HepG2 (cell line): ENCODE results near the gene PSMG3. TPM values are rescaled to one million over a fixed set of nuclear protein-coding genes. Genes with fewer than 3 reads are reported as not detected.

ENCODE experiments used
- ATF7-NPFF ChIP-seq: sonication (generic); formaldehyde crosslinking; IDR thresholded peaks from 2 replicates; pipeline ENCODE4 v1.8.1; 2023; ENCODE audit warnings: mild to moderate bottlenecking, low read depth, missing genetic modification reagents, moderate library complexity
- KIAA2018 ChIP-seq: sonication (generic); formaldehyde crosslinking; IDR thresholded peaks from 2 replicates; pipeline ENCODE4 v1.5.0; 2020; ENCODE audit warnings: mild to moderate bottlenecking, missing genetic modification reagents, borderline replicate concordance
- MAZ ChIP-seq, 2 experiments: sonication (generic) in 1 of 2; formaldehyde crosslinking in 1 of 2; IDR thresholded peaks; 2 replicates each; pipeline versions ENCODE4 v1.5.0 to v1.6.1; 2012 to 2020; ENCODE audit warnings: low read depth in 2 of 2, mild to moderate bottlenecking in 2 of 2, borderline replicate concordance in 1 of 2, improper control_type of control experiment in 1 of 2, low read length in 1 of 2, missing genetic modification reagents in 1 of 2, moderate library complexity in 1 of 2
- SNAPC4 ChIP-seq: sonication (generic); formaldehyde crosslinking; IDR thresholded peaks from 2 replicates; pipeline ENCODE4 v1.4.0; 2020; ENCODE audit warnings: mild to moderate bottlenecking, missing genetic modification reagents
- SP140L ChIP-seq: sonication (generic); formaldehyde crosslinking; IDR thresholded peaks from 2 replicates; pipeline ENCODE4 v1.4.0; 2020; ENCODE audit warnings: missing genetic modification reagents, borderline replicate concordance
- TFAP4 ChIP-seq: sonication (generic); IDR thresholded peaks from 2 replicates; pipeline ENCODE4 v1.6.1; 2016; ENCODE audit warnings: low read depth, borderline replicate concordance
- ZNF207 ChIP-seq: fragments of 450-650 bp; IDR thresholded peaks from 2 replicates; pipeline ENCODE4 v1.6.1; 2016; ENCODE audit warnings: antibody characterized with exemption, borderline replicate concordance
- ZNF619 ChIP-seq: sonication (generic); formaldehyde crosslinking; IDR thresholded peaks from 2 replicates; pipeline ENCODE4 v1.4.0; 2020; ENCODE audit warnings: mild to moderate bottlenecking, missing genetic modification reagents
- polyA plus RNA-seq, 8 experiments: library from polyadenylated mRNA; depleted of rRNA in 3 of 8; stranded (reverse) in 7 of 8; unstranded in 1 of 8; fragments of >200 nt; fragmentation: Illumina TruSeq in 4 of 8; extraction: Trizol in 4 of 8; gene quantifications; 2 replicates each; pipeline versions ENCODE4 v1.2.1 to v1.2.3, GENCODE V29; 2011 to 2016; ENCODE audit warnings: low read depth in 4 of 8, missing spikeins in 1 of 8, mixed read lengths in 1 of 8; ENCODE audit not compliant: insufficient read depth in 1 of 8
- total RNA-seq, 5 experiments: library from RNA; depleted of rRNA; stranded (reverse); fragments of >200 nt; fragmentation: Illumina TruSeq; extraction: Trizol; gene quantifications; 2 replicates each; pipeline ENCODE4 v1.2.3, GENCODE V29; 2016; ENCODE audit warnings: low read depth in 1 of 5
- TF ChIP-seq, protein P1 (sequence below): IDR thresholded peaks from 2 replicates; pipeline ENCODE4 v1.6.1; 2016

The PSMG3 gene
- total and polyA plus RNA-seq, 2 of the 13 experiments (the other 11 are each of a cell fraction or from before 2014, with no cell fraction given), result 29.6 to 48.4 TPM

DNA sequence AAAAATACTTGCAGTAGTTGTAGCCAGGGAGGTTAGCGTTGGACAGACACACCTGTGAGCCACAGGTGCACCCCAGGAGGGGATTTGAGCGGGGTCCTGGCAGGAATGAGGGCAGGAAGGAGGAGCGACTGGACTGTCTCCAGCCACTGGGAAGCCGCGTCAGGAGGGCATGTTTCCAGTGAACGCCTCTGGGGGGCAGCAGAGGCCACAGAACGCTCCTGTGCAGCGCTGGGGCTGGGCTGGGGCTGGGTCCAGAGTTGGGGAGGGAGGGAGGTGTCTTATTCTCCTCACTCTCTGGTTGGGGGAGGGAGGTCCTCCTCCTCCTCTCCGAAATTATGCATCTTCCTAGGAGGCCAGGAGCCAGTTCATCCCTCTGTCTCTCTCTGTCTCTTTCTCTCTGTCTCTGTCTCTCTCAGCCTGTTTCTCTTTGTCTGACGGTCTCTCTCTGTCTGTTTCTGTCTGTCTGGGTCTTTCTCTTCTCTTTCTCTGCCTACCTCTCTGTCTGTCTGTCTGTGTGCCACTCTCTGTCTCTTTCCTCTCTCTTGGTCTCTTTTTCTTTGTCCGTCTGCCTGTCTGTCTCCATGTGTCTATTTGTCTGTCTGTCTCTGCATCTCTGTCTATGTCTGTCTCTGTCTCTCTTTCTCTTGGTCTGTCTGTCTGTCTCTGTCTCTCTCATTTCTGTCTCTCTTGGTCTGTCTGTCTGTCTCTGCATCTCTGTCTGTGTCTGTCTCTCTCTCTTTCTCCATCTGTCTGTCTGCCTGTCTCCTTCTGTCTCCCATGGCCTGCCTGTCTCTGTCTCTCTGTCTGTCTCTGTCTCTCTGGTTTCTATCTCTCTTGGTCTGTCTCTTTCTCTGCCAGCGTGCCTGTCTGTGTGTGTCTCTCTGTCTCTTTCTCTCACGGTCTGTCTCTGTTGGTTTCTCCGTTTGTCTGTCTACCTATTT, 9.9 kb upstream of the PSMG3 start (continued):
- TF ChIP-seq KIAA2018 (CRISPR knock-in tag) (no peak), ZNF619 (CRISPR knock-in tag) (no peak), TFAP4 (no peak), ZNF207 (no peak), MAZ (IDR thresholded peaks at IDR 0.05; ENCODE audit: borderline replicate concordance, low read depth, low read length) (0 out of 2 replicates have a peak, but pooled peaks have one; percentile 32), MAZ (CRISPR knock-in tag; IDR thresholded peaks at IDR 0.05; ENCODE audit: low read depth) (no peak), SP140L (CRISPR knock-in tag) (no peak), SNAPC4 (no peak), ATF7-NPFF (CRISPR knock-in tag) (no peak)
- TF ChIP-seq, protein P1, sequence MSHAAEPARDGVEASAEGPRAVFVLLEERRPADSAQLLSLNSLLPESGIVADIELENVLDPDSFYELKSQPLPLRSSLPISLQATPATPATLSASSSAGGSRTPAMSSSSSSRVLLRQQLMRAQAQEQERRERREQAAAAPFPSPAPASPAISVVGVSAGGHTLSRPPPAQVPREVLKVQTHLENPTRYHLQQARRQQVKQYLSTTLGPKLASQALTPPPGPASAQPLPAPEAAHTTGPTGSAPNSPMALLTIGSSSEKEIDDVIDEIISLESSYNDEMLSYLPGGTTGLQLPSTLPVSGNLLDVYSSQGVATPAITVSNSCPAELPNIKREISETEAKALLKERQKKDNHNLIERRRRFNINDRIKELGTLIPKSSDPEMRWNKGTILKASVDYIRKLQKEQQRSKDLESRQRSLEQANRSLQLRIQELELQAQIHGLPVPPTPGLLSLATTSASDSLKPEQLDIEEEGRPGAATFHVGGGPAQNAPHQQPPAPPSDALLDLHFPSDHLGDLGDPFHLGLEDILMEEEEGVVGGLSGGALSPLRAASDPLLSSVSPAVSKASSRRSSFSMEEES (CRISPR knock-in tag), result 0 out of 2 replicates have a peak, but pooled peaks have one; percentile 27
